K562 (cell line): Measurements from ENCODE around the gene BEST1. TPM values are rescaled to one million over a fixed set of nuclear protein-coding genes. Genes with fewer than 3 reads are reported as not detected.

ENCODE experiments used
- FOSL1 ChIP-seq: fragments of 200-800 bp; sonication (Bioruptor generic); conservative IDR thresholded peaks from 2 replicates; pipeline ENCODE4 v1.6.1; 2016; ENCODE audit warnings: missing genetic modification characterization, missing compliant biosample characterization
- NBN ChIP-seq: fragments of 450-650 bp; IDR thresholded peaks from 2 replicates; pipeline ENCODE4 v1.6.1; 2016; ENCODE audit warnings: low read depth, mild to moderate bottlenecking
- SMARCB1 ChIP-seq: IDR thresholded peaks from 2 replicates; pipeline ENCODE4 v1.6.1; 2011; ENCODE audit warnings: improper control_type of control experiment, low read depth; ENCODE audit not compliant: insufficient read length
- ZNF764 ChIP-seq: fragments of 250-450 bp; sonication (Bioruptor Pico); IDR thresholded peaks from 2 replicates; pipeline ENCODE4 v1.4.0; 2020; ENCODE audit warnings: low read depth, mild to moderate bottlenecking, moderate library complexity
- polyA plus RNA-seq, 8 experiments: library from polyadenylated mRNA; depleted of rRNA in 4 of 8; stranded (reverse) in 5 of 8; unstranded in 3 of 8; fragments of >200 nt; fragmentation: Nextera tagmentation in 2 of 8; fragmentation: Illumina TruSeq in 1 of 8; extraction: Ambion mirVana in 2 of 8; extraction: Trizol in 1 of 8; gene quantifications; 2 replicates each; pipeline versions ENCODE4 v1.2.1 to v1.2.3, GENCODE V29; 2011 to 2014; ENCODE audit warnings: inconsistent platforms in 1 of 8, missing spikeins in 1 of 8
- total RNA-seq, 7 experiments: library from RNA; depleted of rRNA in 6 of 7; stranded (reverse); fragments of >200 nt in 6 of 7; fragmentation: Illumina TruSeq in 2 of 7; extraction: Trizol in 2 of 7; gene quantifications; 2 replicates each; pipeline versions ENCODE4 v1.2.1 to v1.2.3, GENCODE V29; 2011 to 2021; ENCODE audit warnings: low replicate concordance in 1 of 7
- TF ChIP-seq, protein P1 (sequence below), 2 experiments: fragments of 450-650 bp in 1 of 2; IDR thresholded peaks; 2 replicates each; pipeline ENCODE4 v1.6.1; 2011 to 2017; ENCODE audit warnings: low read depth in 2 of 2, antibody characterized with exemption in 1 of 2, borderline replicate concordance in 1 of 2, low read length in 1 of 2, mild to moderate bottlenecking in 1 of 2, mixed read lengths in 1 of 2; ENCODE audit not compliant: control insufficient read depth in 1 of 2

The BEST1 gene
- total and polyA plus RNA-seq, 9 of the 15 experiments (the other 6 are each of a cell fraction or from before 2014, with no cell fraction given): 0.07 to 1.3 (median 0.40) TPM

DNA sequence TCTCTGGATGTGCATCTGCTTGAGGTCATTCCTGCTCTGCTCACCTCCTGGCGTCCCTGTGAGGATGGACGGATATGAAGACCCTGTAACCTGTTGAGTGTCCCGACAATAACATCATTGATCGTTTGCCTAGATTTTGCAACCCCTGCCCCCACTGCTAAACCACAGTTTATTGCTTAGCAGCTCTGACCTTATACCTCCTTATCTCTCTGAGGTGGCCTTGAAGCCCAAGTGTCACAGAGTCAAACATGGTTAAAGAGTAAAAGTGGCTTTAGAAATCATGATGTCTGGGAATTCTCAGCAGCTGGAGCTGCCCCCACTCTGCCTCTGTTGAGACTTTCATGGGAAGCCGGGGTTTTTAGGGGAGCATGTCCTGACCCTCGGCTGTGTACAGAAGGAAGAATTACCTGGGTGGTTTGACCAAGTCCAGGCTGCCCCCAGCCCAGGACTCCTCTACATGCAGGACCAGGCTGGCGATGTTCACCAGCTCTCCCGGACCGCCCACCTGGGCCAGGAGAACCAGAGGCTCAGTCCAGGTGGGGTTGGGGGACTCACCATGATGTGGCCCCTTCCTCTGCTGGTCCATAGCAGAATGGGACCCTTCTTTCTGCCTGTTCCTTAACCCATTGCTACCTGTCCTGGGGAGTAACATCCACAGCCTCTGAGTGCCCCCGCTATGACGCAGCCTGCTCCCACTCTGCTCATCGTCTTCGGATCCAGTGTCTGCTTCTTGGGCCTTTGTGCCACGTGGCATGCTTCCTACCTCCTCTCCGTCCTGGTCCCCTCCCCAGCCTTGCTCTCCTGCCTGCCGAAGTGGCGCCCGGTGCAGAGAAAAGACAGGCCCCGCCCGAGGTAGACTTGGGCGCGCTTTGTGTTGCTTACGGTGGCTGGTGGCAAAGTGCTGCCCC lies 50.6 kb downstream of the BEST1 start (continued):
- TF ChIP-seq SMARCB1 (no peak), ZNF764 (CRISPR knock-in tag) (no peak), NBN (no peak), FOSL1 (tag) (no peak)
- TF ChIP-seq, protein P1, sequence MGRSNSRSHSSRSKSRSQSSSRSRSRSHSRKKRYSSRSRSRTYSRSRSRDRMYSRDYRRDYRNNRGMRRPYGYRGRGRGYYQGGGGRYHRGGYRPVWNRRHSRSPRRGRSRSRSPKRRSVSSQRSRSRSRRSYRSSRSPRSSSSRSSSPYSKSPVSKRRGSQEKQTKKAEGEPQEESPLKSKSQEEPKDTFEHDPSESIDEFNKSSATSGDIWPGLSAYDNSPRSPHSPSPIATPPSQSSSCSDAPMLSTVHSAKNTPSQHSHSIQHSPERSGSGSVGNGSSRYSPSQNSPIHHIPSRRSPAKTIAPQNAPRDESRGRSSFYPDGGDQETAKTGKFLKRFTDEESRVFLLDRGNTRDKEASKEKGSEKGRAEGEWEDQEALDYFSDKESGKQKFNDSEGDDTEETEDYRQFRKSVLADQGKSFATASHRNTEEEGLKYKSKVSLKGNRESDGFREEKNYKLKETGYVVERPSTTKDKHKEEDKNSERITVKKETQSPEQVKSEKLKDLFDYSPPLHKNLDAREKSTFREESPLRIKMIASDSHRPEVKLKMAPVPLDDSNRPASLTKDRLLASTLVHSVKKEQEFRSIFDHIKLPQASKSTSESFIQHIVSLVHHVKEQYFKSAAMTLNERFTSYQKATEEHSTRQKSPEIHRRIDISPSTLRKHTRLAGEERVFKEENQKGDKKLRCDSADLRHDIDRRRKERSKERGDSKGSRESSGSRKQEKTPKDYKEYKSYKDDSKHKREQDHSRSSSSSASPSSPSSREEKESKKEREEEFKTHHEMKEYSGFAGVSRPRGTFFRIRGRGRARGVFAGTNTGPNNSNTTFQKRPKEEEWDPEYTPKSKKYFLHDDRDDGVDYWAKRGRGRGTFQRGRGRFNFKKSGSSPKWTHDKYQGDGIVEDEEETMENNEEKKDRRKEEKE (IDR thresholded peaks at IDR 0.05; ENCODE audit: borderline replicate concordance in 1 of 2, control insufficient read depth in 1 of 2, low read depth in 2 of 2, low read length in 1 of 2): no peak
